CD4-positive, alpha-beta memory T cell (primary cell): ENCODE data around the gene CCDC78. TPM values are rescaled to one million over a fixed set of nuclear protein-coding genes. Genes with fewer than 3 reads are reported as not detected.

Experiments used
- CTCF ChIA-PET: fragments of 350-600 bp; sonication (Branson Sonifier 250); formaldehyde crosslinking; loops from one replicate; lab custom pipeline; 2021; ENCODE audit warnings: inconsistent platforms; ENCODE audit not compliant: partially characterized antibody; lab: Charles Lee
- POLR2A ChIA-PET: fragments of 350-600 bp; sonication (Branson Sonifier 250); formaldehyde crosslinking; loops from one replicate; lab custom pipeline; 2021; ENCODE audit not compliant: partially characterized antibody; lab: Charles Lee
- DNase-seq, 5 donors: peaks; one replicate each; pipeline versions ENCODE4 v3.0.0 to v3.0.0-alpha.2; 2020 to 2022; ENCODE audit warnings: mixed read lengths in 1 of 5
- H3K27ac ChIP-seq: one replicate; pipeline ENCODE4 v1.7.0; 2013; ENCODE audit warnings: low read depth, low read length
- H3K27me3 ChIP-seq: 2 replicates; pipeline ENCODE4 v1.7.0; 2013; ENCODE audit warnings: mild to moderate bottlenecking, low read length, moderate library complexity; ENCODE audit not compliant: insufficient read depth
- H3K36me3 ChIP-seq: 2 replicates; pipeline ENCODE4 v1.7.0; 2013; ENCODE audit warnings: mild to moderate bottlenecking, low read length, moderate library complexity; ENCODE audit not compliant: insufficient read depth
- H3K4me1 ChIP-seq: 2 replicates; pipeline ENCODE4 v1.7.0; 2013; ENCODE audit warnings: mild to moderate bottlenecking, low read length, moderate library complexity; ENCODE audit not compliant: insufficient read depth
- H3K4me3 ChIP-seq, 2 donors: one replicate each; pipeline ENCODE4 v1.7.0; 2013; ENCODE audit warnings: low read length in 2 of 2, mild to moderate bottlenecking in 1 of 2
- H3K9me3 ChIP-seq, 2 donors: one replicate each; pipeline ENCODE4 v1.7.0; 2013; ENCODE audit warnings: low read length in 2 of 2, control low read depth in 1 of 2; ENCODE audit not compliant: control insufficient read depth in 1 of 2
- H3K27ac Mint-ChIP-seq, 7 donors: one replicate each; pipeline ENCODE4 v1.8.0; 2020 to 2021; ENCODE audit warnings: mixed read lengths in 7 of 7, mild to moderate bottlenecking in 6 of 7, inconsistent platforms in 3 of 7, moderate library complexity in 3 of 7
- H3K27me3 Mint-ChIP-seq, 2 donors: one replicate each; pipeline ENCODE4 v1.8.0; 2020 to 2021; ENCODE audit warnings: mixed read lengths in 2 of 2
- H3K36me3 Mint-ChIP-seq, 2 donors: one replicate each; pipeline ENCODE4 v1.8.0; 2020 to 2021; ENCODE audit warnings: mixed read lengths in 2 of 2, inconsistent platforms in 1 of 2, mild to moderate bottlenecking in 1 of 2
- H3K4me1 Mint-ChIP-seq, 4 donors: one replicate each; pipeline ENCODE4 v1.8.0; 2020 to 2021; ENCODE audit warnings: mixed read lengths in 4 of 4, mild to moderate bottlenecking in 1 of 4
- H3K4me3 Mint-ChIP-seq, 8 donors: one replicate each; pipeline ENCODE4 v1.8.0; 2020 to 2021; ENCODE audit warnings: mixed read lengths in 8 of 8, mild to moderate bottlenecking in 7 of 8, moderate library complexity in 6 of 8, inconsistent platforms in 3 of 8
- H3K9me3 Mint-ChIP-seq, 8 donors: one replicate each; pipeline ENCODE4 v1.8.0; 2020 to 2021; ENCODE audit warnings: mixed read lengths in 8 of 8, mild to moderate bottlenecking in 5 of 8, inconsistent platforms in 3 of 8, moderate library complexity in 1 of 8
- intact Hi-C: fragments of 100-400 bp; cut with micrococcal nuclease; formaldehyde crosslinking; loops from one replicate; pipeline ENCODE4 v1.15.1; 2023
- polyA plus RNA-seq, 2 donors: library from polyadenylated mRNA; unstranded; fragments of 300-500 nt; fragmentation: Illumina TruSeq; gene quantifications; one replicate each; pipeline ENCODE4 v1.2.3, GENCODE V29; 2021
- total RNA-seq, 2 experiments: library from RNA; stranded (reverse); gene quantifications; one replicate each; pipeline ENCODE4 v1.2.3, GENCODE V29; 2021

Gene CCDC78
- total and polyA plus RNA-seq, 4 experiments from 2014 or later: 4.5 to 5.1 TPM; not detected in 2

- H3K4me1 ChIP-seq: peaks cover 38% of the 10 kb centered on the region
- peaks cover 10% of the 10 kb centered on the region for H3K36me3 ChIP-seq
- H3K9me3 ChIP-seq: no peaks in the 10 kb centered on the region
- Mint-ChIP-seq H3K4me3 (peak overlapping the region in 4 of 8 donors; percentile 29 to 73 (median 52)), H3K9me3 (peaks cover 0 to 1% (median 0%) of the 10 kb centered on the region in 8 donors), H3K27me3 (no peaks in the 10 kb centered on the region), H3K4me1 (peaks cover 7 to 43% (median 31%) of the 10 kb centered on the region in 4 donors), H3K36me3 (peaks cover 3 to 23% of the 10 kb centered on the region in 2 donors), H3K27ac (peak overlapping the region in 1 of 7 donors; percentile 88)
- ChIA-PET POLR2A (interaction anchor here (0.9 to 10.2 kb wide), 5 partner anchors 10 to 18 kb away, joined by 3 to 212 read pairs (median 22); partner anchors contain the start of genes RHOT2 and WDR24), CTCF (interaction anchor here (1.5 kb wide), 1 partner anchor 12 kb away, joined by 4 read pairs; the partner anchor contains the start of gene WDR24)
- no peak for DNase-seq
- no peak overlapping the region for H3K4me3 ChIP-seq
- H3K27ac ChIP-seq: no peak overlapping the region
- no peaks in the 10 kb centered on the region for H3K27me3 ChIP-seq
- intact Hi-C loops: loop anchor here (2.0 kb wide), 2 partner anchors 41 to 89 kb away; partner anchors contain the start of gene METTL26
Observed at GRCh38 chr16:677316-678190, 48.7 kb downstream of the CCDC78 start.

GRCh38 chr16:676913-677312, 49.3 kb downstream of the CCDC78 start:
- H3K27ac Mint-ChIP-seq: peak overlapping the region in 4 of 7 donors; percentile 15 to 88 (median 50)
- H3K27me3 Mint-ChIP-seq: no peaks in the 10 kb centered on the region
- Histone ChIP-seq H3K27ac (no peak overlapping the region), H3K9me3 (no peaks in the 10 kb centered on the region), H3K36me3 (peaks cover 13% of the 10 kb centered on the region), H3K4me3 (no peak overlapping the region), H3K4me1 (peaks cover 31% of the 10 kb centered on the region), H3K27me3 (no peaks in the 10 kb centered on the region)
- CTCF ChIA-PET: interaction anchor here (1.0 to 1.6 kb wide), 3 partner anchors 9 to 35 kb away, joined by 3 to 5 read pairs (median 4); partner anchors contain the start of gene WDR24
- H3K4me1 Mint-ChIP-seq: peaks cover 7 to 40% (median 26%) of the 10 kb centered on the region in 4 donors
- POLR2A ChIA-PET: interaction anchor here (0.9 to 7.8 kb wide), 5 partner anchors 9 to 18 kb away, joined by 3 to 89 read pairs (median 18); partner anchors contain the start of genes RHOT2 and WDR24
- peak in 4 of 5 donors; percentile 43 to 83 (median 56) for DNase-seq
- peaks cover 0 to 1% (median 0%) of the 10 kb centered on the region in 8 donors for H3K9me3 Mint-ChIP-seq
- peak overlapping the region in 7 of 8 donors; percentile 6 to 73 (median 55) for H3K4me3 Mint-ChIP-seq
- peaks cover 0 to 20% of the 10 kb centered on the region in 2 donors for H3K36me3 Mint-ChIP-seq
- intact Hi-C loops: no loop called here

GRCh38 chr16:676565-676902, 49.7 kb downstream of the CCDC78 start:
- no peak overlapping the region for H3K27ac ChIP-seq
- Mint-ChIP-seq H3K9me3 (no peaks in the 10 kb centered on the region), H3K36me3 (peaks cover 0 to 19% of the 10 kb centered on the region in 2 donors), H3K4me3 (peak overlapping the region in 3 of 8 donors; percentile 6 to 68 (median 61)), H3K27ac (peak overlapping the region in 1 of 7 donors; percentile 88), H3K27me3 (no peaks in the 10 kb centered on the region), H3K4me1 (peaks cover 7 to 37% (median 22%) of the 10 kb centered on the region in 4 donors)
- H3K9me3 ChIP-seq: no peaks in the 10 kb centered on the region
- ChIA-PET CTCF (interaction anchor here (1.0 to 1.6 kb wide), 3 partner anchors 9 to 36 kb away, joined by 3 to 5 read pairs (median 4); partner anchors contain the start of gene WDR24), POLR2A (interaction anchor here (0.9 to 5.3 kb wide), 7 partner anchors 8 to 44 kb away, joined by 3 to 22 read pairs (median 4); partner anchors contain the start of genes ANTKMT, JMJD8, RHOT2 and WDR24)
- peaks cover 9% of the 10 kb centered on the region for H3K36me3 ChIP-seq
- no peak for DNase-seq
- no peak overlapping the region for H3K4me3 ChIP-seq
- no peaks in the 10 kb centered on the region for H3K27me3 ChIP-seq
- H3K4me1 ChIP-seq: peaks cover 28% of the 10 kb centered on the region
- intact Hi-C loops: no loop called here

GRCh38 chr16:675884-676564, 50.2 kb downstream of the CCDC78 start:
- H3K9me3 Mint-ChIP-seq: no peaks in the 10 kb centered on the region
- Histone ChIP-seq H3K27ac (no peak overlapping the region), H3K9me3 (no peaks in the 10 kb centered on the region), H3K4me1 (peaks cover 22% of the 10 kb centered on the region), H3K4me3 (no peak overlapping the region), H3K36me3 (peaks cover 12% of the 10 kb centered on the region), H3K27me3 (no peaks in the 10 kb centered on the region)
- intact Hi-C loops: no loop called here
- no peak overlapping the region for H3K27ac Mint-ChIP-seq
- H3K4me1 Mint-ChIP-seq: peaks cover 5 to 32% (median 19%) of the 10 kb centered on the region in 4 donors
- peaks cover 0 to 14% of the 10 kb centered on the region in 2 donors for H3K36me3 Mint-ChIP-seq
- peak overlapping the region in 1 of 8 donors; percentile 25 for H3K4me3 Mint-ChIP-seq
- DNase-seq: no peak
- H3K27me3 Mint-ChIP-seq: no peaks in the 10 kb centered on the region
- ChIA-PET CTCF (interaction anchor here (1.0 to 1.6 kb wide), 3 partner anchors 9 to 36 kb away, joined by 3 to 5 read pairs (median 4); partner anchors contain the start of gene WDR24), POLR2A (interaction anchor here (0.9 to 5.3 kb wide), 9 partner anchors 8 to 49 kb away, joined by 3 to 22 read pairs (median 4); partner anchors contain the start of genes ANTKMT, JMJD8, RHOT2 and WDR24)

- CTCF ChIA-PET: interaction anchor here (1.6 kb wide), 1 partner anchor 37 kb away, joined by 5 read pairs; no protein-coding TSS in a partner anchor
- H3K36me3 ChIP-seq: peaks cover 18% of the 10 kb centered on the region
- no peaks in the 10 kb centered on the region for H3K9me3 ChIP-seq
- Mint-ChIP-seq H3K36me3 (peaks cover 0 to 13% of the 10 kb centered on the region in 2 donors), H3K27me3 (no peaks in the 10 kb centered on the region), H3K27ac (peak within 1 kb of the TSS in 2 of 7 donors; percentile 42 to 88), H3K4me3 (peak within 1 kb of the TSS in 5 of 8 donors; percentile 29 to 72 (median 48)), H3K4me1 (peaks cover 5 to 30% (median 18%) of the 10 kb centered on the region in 4 donors), H3K9me3 (no peaks in the 10 kb centered on the region)
- peak within 1 kb of the TSS in 1 of 2 donors; percentile 24 for H3K4me3 ChIP-seq
- intact Hi-C loops: no loop called here
- no peak for DNase-seq
- H3K4me1 ChIP-seq: peaks cover 19% of the 10 kb centered on the region
- POLR2A ChIA-PET: interaction anchor here (0.9 to 5.3 kb wide), 8 partner anchors 9 to 50 kb away, joined by 3 to 22 read pairs (median 4); partner anchors contain the start of genes ANTKMT, JMJD8, MCRIP2 and WDR24
- H3K27ac ChIP-seq: no peak within 1 kb of the TSS
- H3K27me3 ChIP-seq: no peaks in the 10 kb centered on the region
Observed at GRCh38 chr16:674968-675883, 51.0 kb downstream of the CCDC78 start, which contains the start of gene RHBDL1. TSS of gene RHBDL1 (plus strand) at chr16:675671. CDS start at chr16:675791, 120 bp downstream.
